CD4-positive, alpha-beta T cell (primary cell): ENCODE results near the gene ZNF330. TPM values are rescaled to one million over a fixed set of nuclear protein-coding genes. Genes with fewer than 3 reads are reported as not detected.

Experiments
- ATAC-seq: fragments of 200-7000 bp; cut with Tn5 transposase; one replicate; pipeline ENCODE4 v1.10.0; 2022; ENCODE audit warnings: mild to moderate bottlenecking; ENCODE audit not compliant: poor library complexity
- CTCF ChIA-PET: fragments of 350-600 bp; sonication (Branson Sonifier 250); formaldehyde crosslinking; loops from one replicate; lab custom pipeline; 2021; ENCODE audit warnings: antibody characterized with exemption, inconsistent platforms; lab: Charles Lee
- POLR2A ChIA-PET: fragments of 350-600 bp; sonication (Branson Sonifier 250); formaldehyde crosslinking; loops from one replicate; lab custom pipeline; 2021; ENCODE audit warnings: antibody characterized with exemption, inconsistent platforms; lab: Charles Lee
- DNase-seq, 14 experiments: peaks; one replicate each; pipeline ENCODE4 v3.0.0-alpha.2; 2013 to 2020; ENCODE audit warnings: mixed read lengths in 2 of 14
- H3K27ac ChIP-seq, 2 donors: one replicate each; pipeline versions ENCODE4 v1.5.1 to v1.7.0; 2013; ENCODE audit warnings: low read length in 2 of 2, low read depth in 1 of 2, mild to moderate bottlenecking in 1 of 2
- H3K27me3 ChIP-seq, 2 experiments: 1 replicate in 1 of 2; 2 replicates in 1 of 2; pipeline versions ENCODE4 v1.6.1 to v1.7.0; 2013; ENCODE audit warnings: low read length in 2 of 2, control low read depth in 1 of 2, mild to moderate bottlenecking in 1 of 2, moderate library complexity in 1 of 2; ENCODE audit not compliant: insufficient read depth in 2 of 2, control insufficient read depth in 1 of 2
- H3K36me3 ChIP-seq: one replicate; pipeline ENCODE4 v1.6.1; 2013; ENCODE audit warnings: low read length, control low read depth; ENCODE audit not compliant: insufficient read depth
- H3K4me1 ChIP-seq: one replicate; pipeline ENCODE4 v1.6.1; 2013; ENCODE audit warnings: low read length, control low read depth; ENCODE audit not compliant: insufficient read depth
- H3K4me3 ChIP-seq: one replicate; pipeline ENCODE4 v1.5.1; 2013; ENCODE audit warnings: mild to moderate bottlenecking, low read length, moderate library complexity
- H3K9me3 ChIP-seq, 2 experiments: 1 replicate in 1 of 2; 2 replicates in 1 of 2; pipeline versions ENCODE4 v1.6.1 to v1.7.0; 2013; ENCODE audit warnings: low read length in 2 of 2, mild to moderate bottlenecking in 2 of 2, control low read depth in 1 of 2, moderate library complexity in 1 of 2; ENCODE audit not compliant: control insufficient read depth in 1 of 2, insufficient read depth in 1 of 2
- H3K27ac Mint-ChIP-seq: one replicate; pipeline ENCODE4 v1.8.0; 2020; ENCODE audit warnings: mixed read lengths
- H3K27me3 Mint-ChIP-seq: one replicate; pipeline ENCODE4 v1.8.0; 2021; ENCODE audit warnings: mixed read lengths
- H3K36me3 Mint-ChIP-seq: one replicate; pipeline ENCODE4 v1.8.0; 2021; ENCODE audit warnings: low read depth, mixed read lengths
- H3K4me1 Mint-ChIP-seq: one replicate; pipeline ENCODE4 v1.8.0; 2021; ENCODE audit warnings: low read depth, mixed read lengths
- H3K4me3 Mint-ChIP-seq: one replicate; pipeline ENCODE4 v1.8.0; 2020; ENCODE audit warnings: mild to moderate bottlenecking, mixed read lengths
- H3K9me3 Mint-ChIP-seq: one replicate; pipeline ENCODE4 v1.8.0; 2020; ENCODE audit warnings: mixed read lengths
- CTCF ChIP-seq: fragments of 200-600 bp; IDR thresholded peaks from one replicate; pipeline ENCODE4 v1.8.0; 2022; ENCODE audit warnings: antibody characterized with exemption, mild to moderate bottlenecking
- intact Hi-C, 2 experiments: fragments of 100-400 bp; cut with DNase I in 1 of 2; cut with micrococcal nuclease in 1 of 2; formaldehyde crosslinking; loops; one replicate each; pipeline versions ENCODE4 v1.15.1 to v1.9.0; 2023 to 2025; cut with DNase I, micrococcal nuclease
- total RNA-seq, 174 experiments: library from RNA in 2 of 174; stranded (reverse) in 2 of 174; gene quantifications; one replicate each; pipeline ENCODE4 v1.2.3 and lab custom pipeline; 2021 to 2026

Gene ZNF330
- total RNA-seq, 2 experiments from 2014 or later: 41.1 to 43.8 TPM

GRCh38 chr4:141192564-141192963 is 28.1 kb upstream of the ZNF330 start:
- TF ChIP-seq CTCF: no peak
- Mint-ChIP-seq H3K36me3 (no peaks in the 10 kb centered on the region), H3K4me1 (no peaks in the 10 kb centered on the region), H3K9me3 (no peaks in the 10 kb centered on the region), H3K27me3 (peaks cover 39% of the 10 kb centered on the region), H3K27ac (no peak overlapping the region), H3K4me3 (no peak overlapping the region)
- H3K27me3 ChIP-seq: peaks cover 7 to 8% of the 10 kb centered on the region in 2 experiments
- ATAC-seq (no peak), DNase-seq (no peak)
- no peak overlapping the region for H3K27ac ChIP-seq
- H3K9me3 ChIP-seq: no peaks in the 10 kb centered on the region
- no peak overlapping the region for H3K4me3 ChIP-seq
- no peaks in the 10 kb centered on the region for H3K36me3 ChIP-seq
- ChIA-PET POLR2A (no interaction called here), CTCF (no interaction called here)
- no peaks in the 10 kb centered on the region for H3K4me1 ChIP-seq
- intact Hi-C loops: loop anchor here in 1 of 2 experiments (5.0 kb wide), 1 partner anchor 50 kb away; no protein-coding TSS in a partner anchor

GRCh38 chr4:141193516-141194034 is 27.1 kb upstream of the ZNF330 start:
- TF ChIP-seq CTCF: no peak
- no peak overlapping the region for H3K4me3 Mint-ChIP-seq
- intact Hi-C loops: loop anchor here in 1 of 2 experiments (5.0 kb wide), 1 partner anchor 49 kb away; no protein-coding TSS in a partner anchor
- H3K9me3 Mint-ChIP-seq: no peaks in the 10 kb centered on the region
- H3K4me1 Mint-ChIP-seq: no peaks in the 10 kb centered on the region
- ATAC-seq (no peak), DNase-seq (no peak)
- Histone ChIP-seq H3K27ac (no peak overlapping the region), H3K27me3 (peaks cover 7 to 8% of the 10 kb centered on the region in 2 experiments), H3K4me3 (no peak overlapping the region), H3K36me3 (no peaks in the 10 kb centered on the region), H3K4me1 (no peaks in the 10 kb centered on the region), H3K9me3 (no peaks in the 10 kb centered on the region)
- H3K36me3 Mint-ChIP-seq: no peaks in the 10 kb centered on the region
- ChIA-PET POLR2A (interaction anchor here (0.6 kb wide), 1 partner anchor 9 kb away, joined by 3 read pairs; no protein-coding TSS in a partner anchor), CTCF (no interaction called here)
- peaks cover 37% of the 10 kb centered on the region for H3K27me3 Mint-ChIP-seq
- H3K27ac Mint-ChIP-seq: no peak overlapping the region

GRCh38 chr4:141195095-141195707 is 25.5 kb upstream of the ZNF330 start:
- no peak for TF ChIP-seq CTCF
- Histone ChIP-seq H3K4me3 (no peak overlapping the region), H3K27ac (no peak overlapping the region), H3K36me3 (no peaks in the 10 kb centered on the region), H3K9me3 (no peaks in the 10 kb centered on the region), H3K27me3 (peaks cover 3 to 7% of the 10 kb centered on the region in 2 experiments), H3K4me1 (no peaks in the 10 kb centered on the region)
- Mint-ChIP-seq H3K27me3 (peaks cover 36% of the 10 kb centered on the region), H3K36me3 (no peaks in the 10 kb centered on the region), H3K27ac (no peak overlapping the region), H3K4me1 (no peaks in the 10 kb centered on the region), H3K4me3 (no peak overlapping the region), H3K9me3 (no peaks in the 10 kb centered on the region)
- ChIA-PET CTCF (no interaction called here), POLR2A (no interaction called here)
- intact Hi-C loops: no loop called here
- ATAC-seq: no peak
- DNase-seq: no peak
